Uterus (tissue), 2 donors: Measurements from ENCODE around the gene MYH7.

Experiments used
- POLR2A ChIP-seq, 2 donors: fragments of 450-650 bp; IDR thresholded peaks; one replicate each; pipeline ENCODE4 v1.6.1; 2016; ENCODE audit warnings: antibody characterized with exemption in 2 of 2, mild to moderate bottlenecking in 1 of 2, moderate library complexity in 1 of 2
- TF ChIP-seq, protein P1 (sequence below), 4 experiments: fragments of 200-600 bp in 2 of 4; fragments of 450-650 bp in 2 of 4; sonication (generic) in 2 of 4; IDR thresholded peaks; one replicate each; pipeline ENCODE4 v1.5.1; 2016 to 2019; ENCODE audit warnings: antibody characterized with exemption in 4 of 4, mild to moderate bottlenecking in 2 of 4, moderate library complexity in 1 of 4

DNA sequence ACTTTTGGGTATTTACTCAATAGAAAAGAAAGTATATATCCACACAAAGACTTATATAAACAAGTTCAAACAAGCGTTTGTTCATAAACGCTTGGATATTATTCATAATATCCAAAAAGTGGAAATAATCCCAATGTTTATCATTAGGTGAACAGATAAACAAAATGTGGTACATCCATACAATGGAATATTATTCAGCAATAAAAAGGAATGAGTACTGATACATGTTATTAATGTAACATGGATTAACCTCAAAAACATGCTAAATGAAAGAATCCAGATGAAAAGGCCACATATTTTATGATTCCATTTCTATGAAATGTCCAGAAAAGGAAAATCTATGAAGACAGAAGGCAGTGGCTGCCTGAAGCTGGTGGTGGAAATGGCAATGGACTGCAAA lies 16.8 kb upstream of the MYH7 start:
- TF ChIP-seq, protein P1, sequence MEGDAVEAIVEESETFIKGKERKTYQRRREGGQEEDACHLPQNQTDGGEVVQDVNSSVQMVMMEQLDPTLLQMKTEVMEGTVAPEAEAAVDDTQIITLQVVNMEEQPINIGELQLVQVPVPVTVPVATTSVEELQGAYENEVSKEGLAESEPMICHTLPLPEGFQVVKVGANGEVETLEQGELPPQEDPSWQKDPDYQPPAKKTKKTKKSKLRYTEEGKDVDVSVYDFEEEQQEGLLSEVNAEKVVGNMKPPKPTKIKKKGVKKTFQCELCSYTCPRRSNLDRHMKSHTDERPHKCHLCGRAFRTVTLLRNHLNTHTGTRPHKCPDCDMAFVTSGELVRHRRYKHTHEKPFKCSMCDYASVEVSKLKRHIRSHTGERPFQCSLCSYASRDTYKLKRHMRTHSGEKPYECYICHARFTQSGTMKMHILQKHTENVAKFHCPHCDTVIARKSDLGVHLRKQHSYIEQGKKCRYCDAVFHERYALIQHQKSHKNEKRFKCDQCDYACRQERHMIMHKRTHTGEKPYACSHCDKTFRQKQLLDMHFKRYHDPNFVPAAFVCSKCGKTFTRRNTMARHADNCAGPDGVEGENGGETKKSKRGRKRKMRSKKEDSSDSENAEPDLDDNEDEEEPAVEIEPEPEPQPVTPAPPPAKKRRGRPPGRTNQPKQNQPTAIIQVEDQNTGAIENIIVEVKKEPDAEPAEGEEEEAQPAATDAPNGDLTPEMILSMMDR (IDR thresholded peaks at IDR 0.05): no peak
- TF ChIP-seq POLR2A (IDR thresholded peaks at IDR 0.05): no peak
